GM10266 (cell line): Measurements from ENCODE around the gene IER5L.

Source experiments
- DNase-seq: peaks from one replicate; pipeline ENCODE4 v3.0.0; 2012; ENCODE audit errors: extremely low spot score
- CTCF ChIP-seq: IDR thresholded peaks from 2 replicates; pipeline ENCODE4 v1.5.1; 2012; ENCODE audit warnings: mild to moderate bottlenecking, low read depth; ENCODE audit not compliant: control insufficient read depth, insufficient read depth; ENCODE audit errors: missing control alignments

Gene IER5L

GRCh38 chr9:129138144-129138462 lies 40.0 kb downstream of the IER5L start:
- DNase-seq = no peak
- no peak for TF ChIP-seq CTCF

GRCh38 chr9:129137292-129138143 lies 40.5 kb downstream of the IER5L start:
- DNase-seq = no peak
- no peak for TF ChIP-seq CTCF

GRCh38 chr9:129136446-129137035 lies 41.5 kb downstream of the IER5L start:
- DNase-seq = no peak
- TF ChIP-seq CTCF = no peak

GRCh38 chr9:129135476-129135875 lies 42.6 kb downstream of the IER5L start:
- DNase-seq = no peak
- no peak for TF ChIP-seq CTCF

- no peak for DNase-seq
- no peak for TF ChIP-seq CTCF
Observed at GRCh38 chr9:129133082-129133481, 45.0 kb downstream of the IER5L start.

GRCh38 chr9:129131300-129132145 lies 46.5 kb downstream of the IER5L start:
- DNase-seq = peak; percentile 77
- TF ChIP-seq CTCF = peak; percentile 92
